K562 treated with DMSO at 1 percent for 4 hours (cell line): ENCODE data around the gene FGF14. TPM values are rescaled to one million over a fixed set of nuclear protein-coding genes. Genes with fewer than 3 reads are reported as not detected.

ENCODE experiments used
- total RNA-seq: library from RNA; unstranded; fragments of 300-600 nt; gene quantifications from 2 replicates; pipeline ENCODE4 v1.2.3, GENCODE V29; 2022; ENCODE audit not compliant: insufficient read depth

Gene FGF14
- total RNA-seq: not detected in 2 replicates

DNA sequence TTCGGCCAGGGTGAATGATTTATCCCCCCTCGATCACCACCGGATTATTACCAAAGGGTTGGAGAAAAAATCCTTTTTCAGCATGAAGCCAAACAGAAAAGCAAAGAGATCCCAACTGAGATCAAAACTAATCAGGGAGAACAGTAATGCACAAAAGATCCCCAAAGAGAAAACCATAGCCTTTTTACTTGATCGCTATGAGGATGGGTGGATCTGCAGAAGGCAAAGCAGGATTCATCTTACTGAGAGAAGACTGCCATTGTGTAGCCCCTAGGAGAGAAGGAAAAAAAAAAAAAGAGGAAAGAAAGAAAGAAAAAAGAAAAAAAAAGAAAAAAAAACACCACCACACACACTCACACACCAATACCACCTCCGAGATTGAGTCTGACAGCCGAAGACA, at the start of gene FGF14:
TSS of gene FGF14 (minus strand) at position 283 of the 400 bp plus-strand sequence.

Other genes with a start within 250 kb of the FGF14 start
- gene TPP2, start 194.9 kb upstream of the FGF14 start, total RNA-seq: 11.2 and 21.9 TPM in 2 replicates